Activated T-helper 2 cell treated with anti-CD3 and anti-CD28 coated beads, Interferon-gamma antibody, Interleukin-2, Interleukin-4, amounts not matched to agents 10 μg/mL and 5 μg/mL and 100 μg/mL, durations not matched to agents 14 hours and 24 hours and 36 hours (primary cell): Measurements from ENCODE around the gene HBQ1. TPM values are rescaled to one million over a fixed set of nuclear protein-coding genes. Genes with fewer than 3 reads are reported as not detected.
"Not testable (repeated sequence)": the region's sequence is repeated elsewhere in the genome, so short reads cannot be mapped to it uniquely, and the experiment has no call there.

ENCODE experiments used
- DNase-seq: peaks from one replicate; pipeline ENCODE4 v3.0.0; 2021; ENCODE audit warnings: low spot score
- H3K27ac Mint-ChIP-seq: one replicate; pipeline ENCODE4 v1.8.0; 2021; ENCODE audit warnings: mixed read lengths
- H3K27me3 Mint-ChIP-seq: one replicate; pipeline ENCODE4 v1.8.0; 2021; ENCODE audit warnings: low read depth, mixed read lengths
- H3K36me3 Mint-ChIP-seq: one replicate; pipeline ENCODE4 v1.8.0; 2021; ENCODE audit warnings: low read depth, mixed read lengths
- H3K4me1 Mint-ChIP-seq: one replicate; pipeline ENCODE4 v1.8.0; 2021; ENCODE audit warnings: low read depth, mixed read lengths
- H3K4me3 Mint-ChIP-seq: one replicate; pipeline ENCODE4 v1.8.0; 2021; ENCODE audit warnings: low read depth, mild to moderate bottlenecking, moderate library complexity, mixed read lengths
- H3K9me3 Mint-ChIP-seq: one replicate; pipeline ENCODE4 v1.8.0; 2021; ENCODE audit warnings: mixed read lengths
- intact Hi-C: fragments of 100-400 bp; cut with micrococcal nuclease; formaldehyde crosslinking; loops from one replicate; pipeline ENCODE4 v1.15.1; 2023
- total RNA-seq: library from RNA; stranded (reverse); gene quantifications from 2 replicates; pipeline ENCODE4 v1.2.3, GENCODE V29; 2022

Gene HBQ1
- total RNA-seq, 1 donor from 2014 or later = 0.62 TPM

DNA sequence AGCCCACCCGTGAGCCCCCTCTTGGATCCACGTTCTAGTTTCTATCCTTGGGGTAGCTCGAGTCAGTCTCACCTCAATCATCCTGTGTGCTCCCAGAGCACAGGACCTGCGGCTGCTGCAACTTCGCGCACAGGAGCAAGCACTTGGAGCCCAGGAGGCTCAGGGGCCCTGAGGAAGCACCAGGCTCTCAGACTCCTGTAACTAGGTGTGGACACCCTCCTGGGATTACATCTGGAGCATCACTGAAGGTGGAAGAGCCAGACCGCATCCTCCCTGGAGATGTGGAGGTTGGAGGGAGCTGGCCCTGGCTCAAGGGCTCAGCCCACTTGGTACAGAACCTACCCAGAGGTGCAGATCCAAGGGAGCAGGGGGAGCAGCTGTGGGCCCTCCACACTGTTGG, 2.7 kb downstream of the HBQ1 start:
- Mint-ChIP-seq H3K9me3 (no peaks in the 10 kb centered on the region), H3K36me3 (peaks cover 8% of the 10 kb centered on the region), H3K27ac (no peak overlapping the region), H3K4me1 (no peaks in the 10 kb centered on the region), H3K4me3 (no peak overlapping the region), H3K27me3 (peaks cover 18% of the 10 kb centered on the region)
- intact Hi-C loops = no loop called here
- no peak for DNase-seq

DNA sequence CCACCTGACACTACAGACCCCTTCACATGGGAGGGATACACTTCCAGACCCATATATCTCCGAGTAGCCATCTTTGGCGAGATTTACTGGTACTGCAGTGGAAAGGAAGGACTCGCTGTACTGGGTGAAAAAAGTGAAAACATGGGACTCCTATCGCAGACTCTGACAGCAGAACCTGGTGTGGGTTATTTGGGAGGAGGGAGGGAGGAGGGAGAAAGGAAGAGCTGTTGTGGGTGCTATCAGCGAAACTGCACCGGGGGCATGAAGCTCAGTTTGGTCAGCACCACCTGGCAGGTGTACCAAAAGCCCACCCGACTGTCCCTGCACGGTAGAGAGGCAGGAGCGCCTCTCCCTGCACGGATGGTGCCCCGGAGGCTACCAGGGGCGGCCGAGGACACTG, 5.0 kb downstream of the HBQ1 start:
- intact Hi-C loops = no loop called here
- Mint-ChIP-seq H3K27ac (no peak overlapping the region), H3K36me3 (peaks cover 27% of the 10 kb centered on the region), H3K27me3 (no peaks in the 10 kb centered on the region), H3K4me3 (no peak overlapping the region), H3K4me1 (peaks cover 1% of the 10 kb centered on the region), H3K9me3 (no peaks in the 10 kb centered on the region)
- no peak for DNase-seq

DNA sequence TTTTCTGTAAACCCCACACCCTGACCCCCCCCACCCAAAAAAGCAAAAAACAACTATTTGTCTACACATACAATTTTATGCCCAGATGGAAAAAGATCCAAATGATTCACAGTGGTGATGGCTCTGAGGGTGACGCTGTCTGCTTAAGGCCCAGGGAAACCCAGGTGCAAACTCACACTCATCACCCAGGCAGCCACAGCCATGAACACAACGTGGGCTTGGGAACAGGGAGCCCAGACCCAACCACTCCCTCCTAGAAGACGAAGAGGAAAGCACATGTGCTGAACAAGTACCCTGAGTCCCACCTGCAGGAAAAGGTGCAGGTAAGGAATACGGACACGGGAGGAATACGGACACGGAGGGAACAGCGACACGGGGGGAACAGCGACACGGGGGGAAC, 5.4 kb downstream of the HBQ1 start:
- intact Hi-C loops = no loop called here
- no peak for DNase-seq
- Mint-ChIP-seq H3K27me3 (no peaks in the 10 kb centered on the region), H3K27ac (no peak overlapping the region), H3K4me1 (peaks cover 1% of the 10 kb centered on the region), H3K4me3 (no peak overlapping the region), H3K9me3 (no peaks in the 10 kb centered on the region), H3K36me3 (peaks cover 31% of the 10 kb centered on the region)

DNA sequence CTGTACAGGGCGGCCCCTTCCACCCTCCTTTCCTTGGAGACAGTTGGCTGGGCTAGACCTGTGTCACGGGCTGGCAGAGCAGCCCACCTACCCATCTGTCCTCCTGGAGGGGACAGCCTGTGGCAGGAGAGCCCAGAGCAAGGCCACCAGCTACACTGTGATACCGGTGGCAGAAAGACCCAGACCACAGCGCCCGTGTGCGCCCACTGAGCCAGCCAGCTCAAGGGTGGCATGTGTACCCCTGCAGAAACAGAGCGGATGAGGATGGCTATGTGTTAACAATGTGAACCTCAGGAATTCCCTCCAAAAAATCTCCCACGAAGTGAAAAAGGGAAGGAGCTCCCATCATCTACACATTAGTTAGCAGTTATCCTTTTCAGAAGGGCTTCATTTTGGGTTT, 7.1 kb downstream of the HBQ1 start:
- intact Hi-C loops = no loop called here
- Mint-ChIP-seq H3K9me3 (no peaks in the 10 kb centered on the region), H3K27ac (no peak overlapping the region), H3K36me3 (peaks cover 47% of the 10 kb centered on the region), H3K4me1 (peaks cover 1% of the 10 kb centered on the region), H3K27me3 (no peaks in the 10 kb centered on the region), H3K4me3 (no peak overlapping the region)
- DNase-seq = no peak

DNA sequence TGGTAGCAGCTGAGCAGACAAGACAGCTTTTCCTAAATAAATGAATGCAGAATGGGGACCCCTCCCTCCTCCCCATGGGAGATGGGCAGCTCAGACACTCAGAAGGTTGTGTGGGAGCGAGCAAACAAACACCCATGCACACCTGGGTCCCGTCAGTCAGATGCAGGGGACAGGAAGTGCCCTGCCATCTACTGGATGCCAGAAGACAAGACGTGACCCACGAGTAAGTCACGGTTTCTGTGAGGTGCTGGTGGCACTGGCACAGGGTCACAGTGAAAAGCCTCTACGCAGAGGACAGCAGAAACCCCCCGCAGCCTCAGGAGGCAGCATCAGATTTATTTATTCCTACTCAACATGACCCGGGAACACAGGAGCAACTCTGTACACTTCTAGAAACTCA, 8.4 kb downstream of the HBQ1 start:
- Mint-ChIP-seq H3K4me3 (no peak overlapping the region), H3K27me3 (no peaks in the 10 kb centered on the region), H3K27ac (no peak overlapping the region), H3K9me3 (no peaks in the 10 kb centered on the region), H3K36me3 (peaks cover 53% of the 10 kb centered on the region), H3K4me1 (peaks cover 1% of the 10 kb centered on the region)
- DNase-seq = no peak
- intact Hi-C loops = no loop called here

DNA sequence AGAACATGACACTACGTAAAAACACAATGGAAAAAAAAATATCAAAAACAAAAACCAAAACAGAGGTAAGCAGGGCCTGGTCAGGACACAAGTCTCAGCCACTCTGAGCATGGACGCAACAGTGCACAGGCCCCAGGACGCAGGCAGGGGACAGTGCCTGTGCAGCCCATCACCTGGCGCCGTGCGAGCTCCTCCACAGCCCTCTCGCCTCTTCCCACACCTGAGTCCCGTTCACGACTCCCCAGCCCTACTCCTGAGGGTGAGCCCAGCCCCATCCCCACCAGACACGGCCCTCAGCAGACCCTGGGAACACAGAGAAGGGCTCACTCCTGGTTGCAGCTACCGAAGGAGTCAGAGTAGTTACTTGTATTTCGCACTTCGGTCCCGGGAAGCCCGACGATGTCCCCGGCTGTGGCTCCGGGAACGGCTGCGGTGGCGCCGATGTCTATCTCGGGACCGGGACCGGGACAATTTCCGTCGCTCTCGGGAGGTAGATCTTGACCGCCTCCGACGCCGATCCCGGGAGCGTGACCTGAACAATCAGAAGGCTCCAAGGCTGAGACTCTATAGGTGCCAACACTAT, 9.4 kb downstream of the HBQ1 start:
- Mint-ChIP-seq H3K4me3 (no peak overlapping the region), H3K36me3 (peaks cover 61% of the 10 kb centered on the region), H3K4me1 (peaks cover 1% of the 10 kb centered on the region), H3K9me3 (no peaks in the 10 kb centered on the region), H3K27ac (no peak overlapping the region), H3K27me3 (no peaks in the 10 kb centered on the region)
- DNase-seq = no peak
- intact Hi-C loops = no loop called here

DNA sequence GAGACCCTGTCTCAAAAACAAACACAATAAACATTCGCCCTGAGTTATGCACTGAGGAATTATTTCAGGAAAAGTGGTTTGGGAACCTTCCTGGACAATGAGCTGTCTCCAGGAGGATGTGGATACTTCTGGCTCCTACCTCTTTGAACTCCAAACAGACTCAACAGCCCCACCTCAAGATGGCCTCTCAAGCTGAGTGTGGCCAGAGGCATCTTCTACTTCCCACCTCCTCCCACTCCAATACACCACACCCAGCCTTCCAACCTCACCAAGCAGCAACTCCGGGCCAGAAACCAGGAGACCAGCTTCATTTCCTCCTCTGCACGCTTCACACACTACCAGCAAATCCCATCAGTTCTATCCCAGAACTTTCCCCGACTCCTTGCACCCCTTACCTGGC, 11.6 kb downstream of the HBQ1 start:
- no peaks in the 10 kb centered on the region for H3K9me3 Mint-ChIP-seq
- no peak overlapping the region for H3K4me3 Mint-ChIP-seq
- H3K27ac Mint-ChIP-seq = no peak overlapping the region
- DNase-seq = no peak
- no peaks in the 10 kb centered on the region for H3K27me3 Mint-ChIP-seq
- peaks cover 1% of the 10 kb centered on the region for H3K4me1 Mint-ChIP-seq
- peaks cover 64% of the 10 kb centered on the region for H3K36me3 Mint-ChIP-seq
- intact Hi-C loops = no loop called here

DNA sequence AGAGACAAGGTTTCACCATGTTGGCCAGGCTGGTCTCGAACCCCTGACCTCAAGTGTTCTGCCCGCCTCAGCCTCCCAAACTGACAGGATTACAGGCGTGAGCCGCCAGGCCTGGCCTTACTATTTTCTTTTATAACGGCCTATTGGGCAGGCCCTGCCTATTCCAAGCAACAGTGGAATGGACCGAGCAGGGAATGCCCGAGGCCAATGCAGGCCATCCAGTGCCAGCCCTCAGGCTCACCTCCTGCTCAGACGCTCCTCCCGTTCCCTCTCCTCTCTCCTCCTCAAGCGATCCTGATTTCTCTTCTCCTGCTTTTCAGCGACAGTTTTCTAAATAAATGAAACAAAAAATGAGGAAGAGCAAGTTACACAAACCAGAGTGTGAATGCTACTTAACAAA, 12.4 kb downstream of the HBQ1 start:
- Mint-ChIP-seq H3K9me3 (no peaks in the 10 kb centered on the region), H3K27ac (no peak overlapping the region), H3K4me1 (peaks cover 1% of the 10 kb centered on the region), H3K27me3 (no peaks in the 10 kb centered on the region), H3K36me3 (peaks cover 65% of the 10 kb centered on the region), H3K4me3 (no peak overlapping the region)
- intact Hi-C loops = no loop called here
- no peak for DNase-seq

DNA sequence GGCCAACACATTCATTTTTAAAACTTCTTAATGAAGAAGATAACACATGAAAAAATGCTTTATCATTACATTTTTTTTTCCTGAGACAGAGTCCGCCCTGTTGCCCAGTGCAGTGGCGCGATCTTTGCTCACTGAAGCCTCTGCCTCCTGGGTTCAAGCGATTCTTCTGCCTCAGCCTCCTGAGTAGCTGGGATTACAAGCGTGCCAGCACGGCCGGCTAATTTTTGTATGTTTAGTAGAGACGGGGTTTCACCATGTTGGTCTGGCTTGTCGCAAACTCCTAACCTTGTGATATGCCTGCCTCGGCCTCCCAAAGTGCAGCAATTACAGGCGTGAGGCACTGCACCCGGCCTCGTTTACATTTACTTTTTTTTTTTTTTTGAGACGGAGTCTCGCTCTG, 13.2 kb downstream of the HBQ1 start:
- Mint-ChIP-seq H3K27me3 (no peaks in the 10 kb centered on the region), H3K27ac (no peak overlapping the region), H3K4me1 (peaks cover 1% of the 10 kb centered on the region), H3K4me3 (no peak overlapping the region), H3K9me3 (no peaks in the 10 kb centered on the region), H3K36me3 (peaks cover 69% of the 10 kb centered on the region)
- no peak for DNase-seq
- intact Hi-C loops = no loop called here

DNA sequence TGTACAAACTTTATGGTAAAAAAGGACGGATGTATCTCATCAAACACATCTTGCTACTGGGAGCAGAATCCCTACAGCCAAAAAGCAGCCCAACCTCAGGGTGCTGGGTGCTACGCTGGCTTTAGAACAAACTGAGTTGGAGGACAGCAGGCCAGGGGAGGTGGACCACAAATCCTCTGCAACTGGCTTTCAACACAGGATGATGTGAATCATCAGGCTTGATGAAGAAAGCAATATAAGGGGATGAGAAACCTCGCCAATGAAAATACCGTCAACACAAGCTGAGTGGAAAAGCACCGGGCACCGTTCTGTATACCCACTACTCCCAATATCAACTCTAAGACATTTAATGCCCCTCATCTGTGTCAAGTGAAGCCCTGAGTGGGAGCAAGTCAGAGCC, 14.3 kb downstream of the HBQ1 start:
- Mint-ChIP-seq H3K27ac (no peak overlapping the region), H3K4me1 (no peaks in the 10 kb centered on the region), H3K36me3 (peaks cover 66% of the 10 kb centered on the region), H3K4me3 (no peak overlapping the region), H3K9me3 (no peaks in the 10 kb centered on the region), H3K27me3 (no peaks in the 10 kb centered on the region)
- intact Hi-C loops = no loop called here
- no peak for DNase-seq

DNA sequence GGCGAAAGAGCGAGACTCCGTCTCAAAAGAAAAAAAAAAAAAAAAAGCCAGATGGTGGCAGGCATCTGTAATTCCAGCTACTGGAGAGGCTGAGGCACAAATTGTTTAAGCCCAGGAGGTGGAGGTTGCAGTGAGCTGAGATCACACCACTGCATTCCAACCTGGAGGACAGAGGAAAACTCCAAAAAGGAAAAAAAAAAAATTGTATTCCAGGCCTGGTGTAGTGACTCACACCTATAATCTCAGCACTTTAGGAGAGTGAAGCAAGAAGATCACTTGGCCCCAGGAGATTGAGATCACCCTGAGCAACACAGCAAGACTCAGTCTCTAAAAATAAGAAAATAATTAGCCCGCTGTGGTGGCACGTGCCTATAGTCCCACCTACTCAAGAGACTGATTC, 20.1 kb downstream of the HBQ1 start:
- no peaks in the 10 kb centered on the region for H3K27me3 Mint-ChIP-seq
- H3K4me1 Mint-ChIP-seq = no peaks in the 10 kb centered on the region
- H3K9me3 Mint-ChIP-seq = no peaks in the 10 kb centered on the region
- H3K36me3 Mint-ChIP-seq = peaks cover 60% of the 10 kb centered on the region
- no peak overlapping the region for H3K4me3 Mint-ChIP-seq
- intact Hi-C loops = no loop called here
- H3K27ac Mint-ChIP-seq = no peak overlapping the region
- no peak for DNase-seq

DNA sequence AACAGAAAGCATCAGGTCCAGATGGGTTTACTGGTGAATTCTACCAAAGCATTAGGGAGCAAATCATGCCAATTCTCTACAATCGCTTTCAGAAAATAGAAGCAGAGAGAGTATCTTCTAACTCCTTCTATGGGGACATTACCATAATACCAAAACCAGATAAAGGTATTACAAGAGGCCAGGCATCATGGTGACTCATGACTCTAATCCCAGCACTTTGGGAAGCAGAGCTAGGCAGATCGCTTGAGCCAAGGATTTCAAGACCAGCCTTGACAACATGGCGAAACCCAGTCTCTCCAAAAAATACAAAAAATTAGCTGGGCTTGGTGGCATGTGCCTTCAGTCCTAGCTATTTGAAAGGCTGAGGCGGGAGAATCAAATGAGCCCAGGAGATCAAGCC, 23.0 kb downstream of the HBQ1 start:
- intact Hi-C loops = no loop called here
- Mint-ChIP-seq H3K4me1 (peaks cover 5% of the 10 kb centered on the region), H3K27ac (no peak overlapping the region), H3K9me3 (no peaks in the 10 kb centered on the region), H3K4me3 (no peak overlapping the region), H3K36me3 (peaks cover 70% of the 10 kb centered on the region), H3K27me3 (no peaks in the 10 kb centered on the region)
- DNase-seq = no peak

DNA sequence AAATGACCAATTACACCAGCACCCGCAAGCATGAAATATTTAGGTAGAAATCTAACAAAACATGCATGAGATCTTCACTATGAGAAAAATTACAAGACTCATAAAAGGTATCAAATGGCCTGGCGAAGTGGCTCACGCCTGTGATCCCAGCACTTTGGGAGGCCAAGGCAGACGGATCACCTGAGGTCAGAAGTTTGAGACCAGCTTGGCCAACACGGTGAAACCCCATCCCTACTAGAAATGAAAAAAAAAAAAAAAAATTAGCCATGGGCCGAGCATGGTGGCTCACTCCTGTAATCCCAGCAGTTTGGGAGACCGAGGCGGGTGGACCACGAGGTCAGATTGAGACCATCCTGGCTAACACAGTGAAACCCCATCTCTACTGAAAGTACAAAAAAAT, 23.8 kb downstream of the HBQ1 start:
- H3K9me3 Mint-ChIP-seq, H3K4me1 Mint-ChIP-seq, H3K27ac Mint-ChIP-seq, H3K27me3 Mint-ChIP-seq, DNase-seq, H3K4me3 Mint-ChIP-seq, intact Hi-C loops: not testable (repeated sequence)
- H3K36me3 Mint-ChIP-seq = peaks cover 68% of the 10 kb centered on the region

DNA sequence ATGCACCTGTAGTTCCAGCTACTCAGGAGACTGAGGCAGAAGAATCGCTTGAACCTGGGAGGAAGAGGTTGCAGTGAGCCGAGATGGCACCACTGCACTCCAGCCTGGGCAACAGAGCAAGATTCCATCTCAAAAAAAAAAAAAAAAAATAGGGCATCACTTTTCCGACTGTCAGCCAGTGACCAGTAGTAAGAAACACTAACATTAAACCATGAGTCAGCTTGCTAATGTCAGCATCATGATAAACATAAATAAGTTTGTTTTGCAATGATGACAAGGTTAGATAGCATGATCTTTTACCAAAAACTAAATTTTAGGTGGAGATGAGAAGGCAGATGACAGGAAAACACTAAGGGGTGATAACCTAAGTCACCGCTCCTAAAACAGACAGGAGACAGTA, 29.1 kb downstream of the HBQ1 start:
- H3K4me3 Mint-ChIP-seq, H3K9me3 Mint-ChIP-seq, H3K4me1 Mint-ChIP-seq, H3K27me3 Mint-ChIP-seq, intact Hi-C loops, H3K27ac Mint-ChIP-seq, DNase-seq: not testable (repeated sequence)
- H3K36me3 Mint-ChIP-seq = peaks cover 56% of the 10 kb centered on the region
